Retinal pigment epithelial cell (primary cell): ENCODE measurements around the gene IL19.

Experiments
- DNase-seq: peaks from one replicate; pipeline ENCODE4 v3.0.0-alpha.2; 2010; ENCODE audit warnings: low read depth
- H3K4me3 ChIP-seq: 2 replicates; pipeline ENCODE4 v1.5.1; 2011; ENCODE audit warnings: mild to moderate bottlenecking, low read length, control low read depth, moderate library complexity
- CTCF ChIP-seq: conservative IDR thresholded peaks from 2 replicates; pipeline ENCODE4 v1.5.1; 2011; ENCODE audit warnings: low read depth, low read length, control low read depth, inconsistent platforms

Gene IL19

GRCh38 chr1:206779638-206780037, 9.1 kb downstream of the IL19 start:
- no peak for DNase-seq
- no peak overlapping the region for H3K4me3 ChIP-seq
- TF ChIP-seq CTCF, result no peak

- H3K4me3 ChIP-seq, result no peak overlapping the region
- TF ChIP-seq CTCF, result no peak
- no peak for DNase-seq
Observed at GRCh38 chr1:206782448-206782847, 11.9 kb downstream of the IL19 start.

- DNase-seq, result no peak
- H3K4me3 ChIP-seq, result no peak overlapping the region
- no peak for TF ChIP-seq CTCF
Observed at GRCh38 chr1:206783506-206783905, 12.9 kb downstream of the IL19 start.

GRCh38 chr1:206784471-206784903, 13.9 kb downstream of the IL19 start:
- no peak for DNase-seq
- no peak overlapping the region for H3K4me3 ChIP-seq
- no peak for TF ChIP-seq CTCF

GRCh38 chr1:206785182-206785765, 14.7 kb downstream of the IL19 start:
- H3K4me3 ChIP-seq, result no peak overlapping the region
- no peak for DNase-seq
- TF ChIP-seq CTCF, result no peak

GRCh38 chr1:206786212-206786886, 15.8 kb downstream of the IL19 start:
- no peak for DNase-seq
- no peak for TF ChIP-seq CTCF
- no peak overlapping the region for H3K4me3 ChIP-seq

- H3K4me3 ChIP-seq, result no peak overlapping the region
- DNase-seq, result no peak
- TF ChIP-seq CTCF, result no peak
Observed at GRCh38 chr1:206787891-206788290, 17.3 kb downstream of the IL19 start.
